HFFc6 (cell line): ENCODE measurements around the gene GALNT3. TPM values are rescaled to one million over a fixed set of nuclear protein-coding genes. Genes with fewer than 3 reads are reported as not detected.

Source experiments
- DNase-seq: peaks from one replicate; pipeline ENCODE4 v3.0.0-alpha.2; 2018
- H3K27ac Mint-ChIP-seq: 2 replicates; pipeline ENCODE4 v1.8.0; 2020; ENCODE audit warnings: mild to moderate bottlenecking, mixed read lengths
- H3K27me3 Mint-ChIP-seq: 2 replicates; pipeline ENCODE4 v1.8.0; 2021; ENCODE audit warnings: mild to moderate bottlenecking, moderate library complexity, mixed read lengths; ENCODE audit not compliant: insufficient read depth
- H3K36me3 Mint-ChIP-seq: 2 replicates; pipeline ENCODE4 v1.8.0; 2021; ENCODE audit warnings: low read depth, mixed read lengths
- H3K4me1 Mint-ChIP-seq: 2 replicates; pipeline ENCODE4 v1.8.0; 2020; ENCODE audit warnings: low read depth, mixed read lengths
- H3K4me3 Mint-ChIP-seq: 2 replicates; pipeline ENCODE4 v1.8.0; 2020; ENCODE audit warnings: mild to moderate bottlenecking, moderate library complexity, mixed read lengths
- H3K9me3 Mint-ChIP-seq: 2 replicates; pipeline ENCODE4 v1.8.0; 2020; ENCODE audit warnings: mild to moderate bottlenecking, mixed read lengths
- CTCF ChIP-seq: fragments of 200-600 bp; sonication (generic); IDR thresholded peaks from 2 replicates; pipeline ENCODE4 v1.5.0; 2021; ENCODE audit warnings: antibody characterized with exemption, mild to moderate bottlenecking
- total RNA-seq, 6 experiments: library from RNA; stranded (reverse); fragmentation: NEBNext Ultra II Directional; extraction: Animal tissue kit (Norgen Biotek cat#: 25700); gene quantifications; 2 replicates in 1 of 6; 3 replicates in 5 of 6; pipeline ENCODE4 v1.2.3, GENCODE V29; 2021

Gene GALNT3
- total RNA-seq, 6 experiments from 2014 or later, result 0.28 to 1.7 (median 0.82) TPM

GRCh38 chr2:165716091-165716490 is 78.0 kb downstream of the GALNT3 start:
- Mint-ChIP-seq H3K4me3 (no peak overlapping the region), H3K4me1 (peaks cover 14% of the 10 kb centered on the region), H3K27me3 (peaks cover 3% of the 10 kb centered on the region; the same call in 1 of the 2 replicates), H3K9me3 (no peaks in the 10 kb centered on the region), H3K36me3 (no peaks in the 10 kb centered on the region), H3K27ac (no peak overlapping the region)
- no peak for TF ChIP-seq CTCF
- DNase-seq, result no peak

- H3K36me3 Mint-ChIP-seq, result no peaks in the 10 kb centered on the region; the same call in 1 of the 2 replicates
- H3K27ac Mint-ChIP-seq, result no peak overlapping the region
- no peak overlapping the region for H3K4me3 Mint-ChIP-seq
- H3K27me3 Mint-ChIP-seq, result peaks cover 4% of the 10 kb centered on the region
- peaks cover 6% of the 10 kb centered on the region; the same call in 1 of the 2 replicates for H3K9me3 Mint-ChIP-seq
- H3K4me1 Mint-ChIP-seq, result no peaks in the 10 kb centered on the region
- TF ChIP-seq CTCF, result no peak
- no peak for DNase-seq
These were observed 87.0 kb downstream of the GALNT3 start for GRCh38 chr2:165706960-165707487.

- no peaks in the 10 kb centered on the region for H3K36me3 Mint-ChIP-seq
- H3K27me3 Mint-ChIP-seq, result peaks cover 2% of the 10 kb centered on the region; the same call in 1 of the 2 replicates
- no peaks in the 10 kb centered on the region for H3K9me3 Mint-ChIP-seq
- no peak overlapping the region for H3K4me3 Mint-ChIP-seq
- DNase-seq, result no peak
- no peaks in the 10 kb centered on the region for H3K4me1 Mint-ChIP-seq
- H3K27ac Mint-ChIP-seq, result no peak overlapping the region
- no peak for TF ChIP-seq CTCF
These were observed 92.9 kb downstream of the GALNT3 start for GRCh38 chr2:165701147-165701546.

GRCh38 chr2:165700531-165700930 is 93.5 kb downstream of the GALNT3 start:
- Mint-ChIP-seq H3K9me3 (no peaks in the 10 kb centered on the region), H3K36me3 (no peaks in the 10 kb centered on the region), H3K4me3 (no peak overlapping the region), H3K4me1 (no peaks in the 10 kb centered on the region), H3K27ac (no peak overlapping the region), H3K27me3 (peaks cover 2% of the 10 kb centered on the region; the same call in 1 of the 2 replicates)
- DNase-seq, result no peak
- no peak for TF ChIP-seq CTCF

- H3K36me3 Mint-ChIP-seq, result no peaks in the 10 kb centered on the region
- no peak for TF ChIP-seq CTCF
These were observed 94.1 kb downstream of the GALNT3 start for GRCh38 chr2:165699946-165700345.

More at GRCh38 chr2:165699946-165700345, 94.1 kb downstream of the GALNT3 start:
- H3K27ac Mint-ChIP-seq, result no peak overlapping the region
- peaks cover 2% of the 10 kb centered on the region; the same call in 1 of the 2 replicates for H3K27me3 Mint-ChIP-seq
- no peaks in the 10 kb centered on the region for H3K9me3 Mint-ChIP-seq
- no peak overlapping the region for H3K4me3 Mint-ChIP-seq
- no peak for DNase-seq
- H3K4me1 Mint-ChIP-seq, result no peaks in the 10 kb centered on the region
